Astrocyte of the cerebellum (primary cell): ENCODE measurements around the gene SPATA6.
"Not testable (repeated sequence)": the region's sequence is repeated elsewhere in the genome, so short reads cannot be mapped to it uniquely, and the experiment has no call there.

Experiments used
- DNase-seq: peaks from one replicate; pipeline ENCODE4 v3.0.0-alpha.2; 2011; ENCODE audit warnings: low read depth
- H3K4me3 ChIP-seq: 2 replicates; pipeline ENCODE4 v1.5.1; 2011; ENCODE audit warnings: mild to moderate bottlenecking, low read depth, low read length, moderate library complexity
- in situ Hi-C: cut with HindIII; loops from 2 replicates; pipeline ENCODE4 v1.10.0; 2017; ENCODE audit warnings: low sequenced_read_pairs
- TF ChIP-seq, protein P1 (sequence below): IDR thresholded peaks from 2 replicates; pipeline ENCODE4 v1.5.1; 2012; ENCODE audit warnings: low read length, low read depth, moderate library complexity, mild to moderate bottlenecking; ENCODE audit errors: missing control alignments

Gene SPATA6

DNA sequence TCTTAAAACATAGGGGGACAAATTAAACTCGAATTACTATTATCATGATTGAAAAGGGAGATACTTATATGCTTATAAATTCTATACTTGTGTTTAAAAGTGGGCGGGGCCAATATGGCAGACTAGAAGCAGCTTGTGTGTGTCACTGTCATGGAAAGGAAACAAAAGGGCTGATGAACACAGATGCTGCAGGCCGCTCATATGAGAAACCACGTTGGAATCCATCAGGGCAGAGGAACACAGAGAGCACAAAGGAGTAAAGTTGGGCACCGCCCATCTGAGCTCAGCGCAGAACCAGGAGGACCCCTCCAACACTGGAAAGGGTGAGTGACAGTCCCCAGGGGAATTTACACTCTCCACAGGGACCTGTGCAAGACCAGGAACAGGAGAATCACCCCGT, 142.5 kb downstream of the SPATA6 start:
- in situ Hi-C loops = no loop called here
- H3K4me3 ChIP-seq = no peak overlapping the region
- TF ChIP-seq, protein P1, sequence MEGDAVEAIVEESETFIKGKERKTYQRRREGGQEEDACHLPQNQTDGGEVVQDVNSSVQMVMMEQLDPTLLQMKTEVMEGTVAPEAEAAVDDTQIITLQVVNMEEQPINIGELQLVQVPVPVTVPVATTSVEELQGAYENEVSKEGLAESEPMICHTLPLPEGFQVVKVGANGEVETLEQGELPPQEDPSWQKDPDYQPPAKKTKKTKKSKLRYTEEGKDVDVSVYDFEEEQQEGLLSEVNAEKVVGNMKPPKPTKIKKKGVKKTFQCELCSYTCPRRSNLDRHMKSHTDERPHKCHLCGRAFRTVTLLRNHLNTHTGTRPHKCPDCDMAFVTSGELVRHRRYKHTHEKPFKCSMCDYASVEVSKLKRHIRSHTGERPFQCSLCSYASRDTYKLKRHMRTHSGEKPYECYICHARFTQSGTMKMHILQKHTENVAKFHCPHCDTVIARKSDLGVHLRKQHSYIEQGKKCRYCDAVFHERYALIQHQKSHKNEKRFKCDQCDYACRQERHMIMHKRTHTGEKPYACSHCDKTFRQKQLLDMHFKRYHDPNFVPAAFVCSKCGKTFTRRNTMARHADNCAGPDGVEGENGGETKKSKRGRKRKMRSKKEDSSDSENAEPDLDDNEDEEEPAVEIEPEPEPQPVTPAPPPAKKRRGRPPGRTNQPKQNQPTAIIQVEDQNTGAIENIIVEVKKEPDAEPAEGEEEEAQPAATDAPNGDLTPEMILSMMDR = no peak
- DNase-seq = no peak

DNA sequence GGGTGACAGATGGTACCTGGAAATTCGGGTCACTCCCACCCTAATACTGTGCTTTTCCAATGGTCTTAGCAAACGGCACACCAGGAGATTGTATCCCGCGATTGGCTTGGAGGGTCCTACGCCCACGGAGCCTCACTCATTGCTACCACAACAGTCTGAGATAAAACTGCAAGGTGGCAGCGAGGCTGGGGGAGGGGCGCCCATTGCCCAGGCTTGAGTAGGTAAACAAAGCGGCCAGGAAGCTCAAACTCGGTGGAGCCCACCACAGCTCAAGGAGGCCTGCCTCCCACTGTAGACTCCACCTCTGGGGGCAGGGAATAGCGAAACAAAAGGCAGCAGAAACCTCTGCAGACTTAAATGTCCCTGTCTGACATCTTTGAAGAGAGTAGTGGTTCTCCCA, 160.2 kb downstream of the SPATA6 start:
- H3K4me3 ChIP-seq, in situ Hi-C loops, DNase-seq: not testable (repeated sequence)

DNA sequence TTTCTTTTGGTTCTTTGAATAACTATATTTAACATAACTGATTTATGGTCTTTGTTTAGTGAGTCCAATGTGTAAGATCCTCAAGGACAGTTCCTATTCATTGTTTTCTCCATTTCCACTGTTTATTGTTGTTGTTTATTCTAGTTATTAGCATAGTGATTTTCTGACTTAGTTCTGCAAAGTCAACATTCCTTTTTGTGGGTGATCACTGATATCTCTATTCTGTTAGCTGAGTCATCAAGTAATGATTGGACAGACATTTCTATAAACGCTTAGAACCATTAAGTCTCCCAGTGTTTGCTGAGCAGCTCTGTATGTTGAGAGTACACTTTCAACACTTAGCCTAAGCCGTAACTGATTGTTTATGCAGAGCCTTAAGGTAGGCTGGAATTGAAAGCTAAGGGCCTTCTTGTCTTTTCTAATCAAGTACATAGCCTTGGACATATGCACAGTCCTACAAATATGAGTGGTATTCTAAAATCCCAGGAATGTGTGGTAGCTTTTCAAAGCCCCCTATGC, 162.4 kb downstream of the SPATA6 start:
- in situ Hi-C loops = no loop called here
- H3K4me3 ChIP-seq = no peak overlapping the region
- TF ChIP-seq, protein P1 = no peak
- no peak for DNase-seq

DNA sequence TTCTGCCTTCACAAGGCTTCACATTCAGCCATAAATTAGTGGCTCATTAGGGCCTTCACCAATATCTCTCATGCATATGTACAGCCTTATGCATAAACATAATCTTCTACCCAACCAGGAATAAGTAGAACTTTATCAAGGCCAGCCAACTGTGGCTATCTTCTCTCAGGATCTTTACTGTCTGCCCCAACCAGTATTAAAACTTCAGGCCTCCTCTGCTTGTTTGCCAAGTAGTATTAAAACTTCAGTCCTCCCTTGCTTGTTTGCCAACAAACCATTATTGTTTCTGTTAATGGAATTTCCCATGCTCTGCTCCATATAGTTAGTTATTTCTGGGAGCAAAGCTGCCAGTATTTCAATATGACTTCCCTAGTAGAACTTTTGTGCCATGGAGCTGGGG, 169.4 kb downstream of the SPATA6 start:
- in situ Hi-C loops = no loop called here
- H3K4me3 ChIP-seq = no peak overlapping the region
- no peak for DNase-seq
- TF ChIP-seq, protein P1 = no peak

DNA sequence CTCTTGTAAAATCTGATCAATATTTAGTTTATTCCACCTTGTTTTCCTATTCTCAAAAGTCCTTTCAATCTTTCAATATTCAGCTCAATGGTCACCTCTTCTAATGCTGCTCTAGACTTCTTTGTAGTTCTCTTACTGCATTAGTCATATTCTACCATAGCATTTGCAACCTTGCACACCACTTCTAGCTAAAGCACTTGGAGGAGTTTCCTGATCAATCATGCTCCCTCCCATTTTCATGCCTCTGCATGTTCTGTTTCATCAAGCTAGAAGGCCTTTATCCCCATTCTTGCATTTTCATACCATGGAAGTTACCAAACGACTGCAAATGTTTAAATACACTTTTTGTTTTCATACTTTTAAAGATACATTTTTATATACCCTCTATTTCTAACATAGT, 177.3 kb downstream of the SPATA6 start:
- no peak for DNase-seq
- TF ChIP-seq, protein P1 = no peak
- no peak overlapping the region for H3K4me3 ChIP-seq
- in situ Hi-C loops = no loop called here

DNA sequence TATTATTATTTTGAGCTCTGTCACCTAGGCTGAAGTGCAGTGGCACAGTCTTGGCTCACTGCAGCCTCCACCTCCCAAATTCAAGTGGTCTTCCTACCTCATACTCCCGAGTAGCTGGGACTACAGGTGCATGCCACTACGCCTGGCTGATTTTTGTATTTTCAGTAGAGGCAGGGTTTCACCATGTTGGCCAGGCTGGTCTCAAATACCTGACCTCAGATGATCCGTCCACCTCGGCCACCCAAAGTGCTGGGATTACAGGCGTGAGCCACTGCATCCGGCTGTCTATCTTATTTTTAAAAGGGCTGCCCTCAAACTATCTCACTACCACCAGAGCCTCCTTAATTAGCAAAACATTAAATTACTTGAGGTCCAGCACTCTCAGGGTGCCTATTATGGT, 177.9 kb downstream of the SPATA6 start:
- in situ Hi-C loops = not testable (repeated sequence)

DNA sequence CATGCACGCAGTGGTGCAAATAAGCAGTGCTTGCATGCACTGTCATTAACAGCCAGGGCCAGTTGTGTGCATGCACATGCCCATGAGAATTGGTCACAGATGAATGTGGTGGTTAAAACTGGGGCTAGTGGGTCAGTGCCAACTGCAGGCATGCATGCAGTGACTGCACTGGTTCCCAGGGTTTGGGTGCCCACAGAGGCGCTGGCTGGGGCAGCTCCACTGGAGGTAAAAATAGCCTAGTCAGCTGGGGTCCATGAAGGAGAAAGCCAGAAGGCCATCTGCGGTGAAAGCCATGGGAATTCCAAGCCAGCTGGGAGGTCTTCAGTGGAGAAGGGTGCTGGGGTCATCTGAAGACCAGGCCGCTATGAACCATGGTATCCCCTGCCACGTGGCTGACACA, 179.3 kb downstream of the SPATA6 start:
- no peak overlapping the region for H3K4me3 ChIP-seq
- in situ Hi-C loops = no loop called here
- TF ChIP-seq, protein P1 = no peak
- DNase-seq = no peak

More for the DNA sequence above, 177.9 kb downstream of the SPATA6 start:
- H3K4me3 ChIP-seq, DNase-seq: not testable (repeated sequence)

DNA sequence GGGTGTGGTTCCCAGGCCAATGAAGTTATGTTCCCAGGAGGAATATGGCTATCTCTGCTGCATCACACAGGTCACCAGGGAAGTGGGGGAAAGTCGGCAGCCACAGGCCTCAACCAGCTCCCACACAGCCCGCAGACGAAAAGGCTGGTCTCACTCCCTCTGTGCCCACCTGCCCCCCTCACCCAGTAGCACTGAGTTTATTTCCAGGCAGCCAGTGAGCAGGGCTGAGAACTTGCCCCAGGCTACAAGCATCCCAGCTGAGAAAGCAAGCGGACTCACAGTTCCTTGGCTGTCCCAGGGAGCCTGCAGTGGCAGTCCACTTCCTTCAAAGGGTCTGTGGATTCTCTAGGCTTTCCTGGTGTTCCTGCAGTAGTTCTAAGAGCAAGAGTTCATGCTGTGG, 180.6 kb downstream of the SPATA6 start:
- DNase-seq = no peak
- TF ChIP-seq, protein P1 = no peak
- in situ Hi-C loops = no loop called here
- no peak overlapping the region for H3K4me3 ChIP-seq
